COLO668 (cell line): ENCODE measurements around the gene HDAC4.

ENCODE experiments used
- DNase-seq: peaks from one replicate; lab custom pipeline; 2025; ENCODE audit not compliant: unreplicated experiment; lab: John Stamatoyannopoulos, UW

HDAC4 gene

GRCh38 chr2:239211396-239212094 lies 189.3 kb downstream of the HDAC4 start:
- no peak for DNase-seq

- no peak for DNase-seq
Measured at GRCh38 chr2:239209783-239210182, 191.0 kb downstream of the HDAC4 start.

GRCh38 chr2:239208465-239209180 lies 192.2 kb downstream of the HDAC4 start:
- DNase-seq, result peak; percentile 40

GRCh38 chr2:239206851-239207250 lies 194.0 kb downstream of the HDAC4 start:
- DNase-seq, result no peak

GRCh38 chr2:239206042-239206441 lies 194.8 kb downstream of the HDAC4 start:
- DNase-seq, result no peak

GRCh38 chr2:239204876-239205468 lies 195.8 kb downstream of the HDAC4 start:
- peak; percentile 10 for DNase-seq

DNA sequence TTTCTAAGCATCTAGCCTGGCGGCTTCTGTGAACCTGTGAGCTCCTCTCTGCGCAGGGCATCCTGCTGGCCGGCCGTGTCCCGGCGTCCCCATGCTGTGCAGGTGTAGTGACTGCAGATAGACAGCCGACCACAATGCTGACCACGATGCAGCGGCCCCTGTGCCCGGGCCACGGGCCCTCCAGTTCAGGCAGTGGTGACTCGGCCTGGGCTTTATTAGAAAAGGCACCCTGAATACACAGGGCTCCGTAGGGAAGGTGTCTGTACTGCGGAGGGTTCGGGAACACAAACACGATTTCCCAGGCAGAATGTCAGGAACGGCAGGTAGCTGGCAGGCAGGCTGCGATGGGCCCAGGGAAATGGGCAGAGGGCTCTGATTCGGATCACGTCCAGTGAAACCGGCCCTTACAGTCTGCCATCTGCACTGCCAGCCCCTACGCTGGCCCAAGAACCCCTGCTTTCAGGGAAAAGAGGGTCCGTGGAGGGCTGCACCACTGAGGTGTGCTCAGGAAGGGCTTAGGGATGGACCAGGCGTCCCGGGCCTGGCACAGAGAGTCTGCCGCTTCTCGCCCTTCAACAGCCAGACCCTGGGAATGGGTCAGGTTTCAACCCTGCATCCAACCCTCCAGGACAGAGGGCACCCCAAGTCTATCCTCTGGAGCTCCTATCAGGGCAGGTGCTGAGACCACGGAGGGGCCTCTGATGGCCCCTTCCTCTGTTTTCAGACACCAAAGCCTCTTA lies 196.5 kb downstream of the HDAC4 start:
- DNase-seq, result no peak

- DNase-seq, result no peak
Measured at GRCh38 chr2:239203443-239204135, 197.2 kb downstream of the HDAC4 start.

- DNase-seq, result no peak
Measured at GRCh38 chr2:239202836-239203235, 198.0 kb downstream of the HDAC4 start.

DNA sequence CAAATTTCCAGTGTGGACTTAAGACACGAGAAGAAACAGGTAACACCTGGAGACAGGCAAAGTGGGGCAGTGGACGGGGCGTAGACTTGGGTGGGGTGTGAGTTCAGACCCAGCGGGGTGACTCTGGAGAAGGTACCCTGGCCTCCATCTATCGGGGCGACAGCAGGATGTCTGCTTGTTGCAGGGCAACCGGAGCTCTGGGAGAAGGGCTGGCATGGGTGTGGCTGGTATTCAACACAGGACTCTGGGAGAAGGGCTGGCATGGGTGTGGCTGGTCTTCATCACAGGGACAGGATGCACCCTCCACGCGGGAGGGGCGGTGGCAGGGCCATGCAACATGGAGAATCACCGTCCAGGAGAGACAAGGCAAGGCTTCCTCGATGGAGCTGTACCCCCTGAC lies 198.5 kb downstream of the HDAC4 start:
- no peak for DNase-seq

GRCh38 chr2:239201884-239202283 lies 198.9 kb downstream of the HDAC4 start:
- DNase-seq, result no peak

GRCh38 chr2:239201531-239201876 lies 199.3 kb downstream of the HDAC4 start:
- DNase-seq, result no peak

DNA sequence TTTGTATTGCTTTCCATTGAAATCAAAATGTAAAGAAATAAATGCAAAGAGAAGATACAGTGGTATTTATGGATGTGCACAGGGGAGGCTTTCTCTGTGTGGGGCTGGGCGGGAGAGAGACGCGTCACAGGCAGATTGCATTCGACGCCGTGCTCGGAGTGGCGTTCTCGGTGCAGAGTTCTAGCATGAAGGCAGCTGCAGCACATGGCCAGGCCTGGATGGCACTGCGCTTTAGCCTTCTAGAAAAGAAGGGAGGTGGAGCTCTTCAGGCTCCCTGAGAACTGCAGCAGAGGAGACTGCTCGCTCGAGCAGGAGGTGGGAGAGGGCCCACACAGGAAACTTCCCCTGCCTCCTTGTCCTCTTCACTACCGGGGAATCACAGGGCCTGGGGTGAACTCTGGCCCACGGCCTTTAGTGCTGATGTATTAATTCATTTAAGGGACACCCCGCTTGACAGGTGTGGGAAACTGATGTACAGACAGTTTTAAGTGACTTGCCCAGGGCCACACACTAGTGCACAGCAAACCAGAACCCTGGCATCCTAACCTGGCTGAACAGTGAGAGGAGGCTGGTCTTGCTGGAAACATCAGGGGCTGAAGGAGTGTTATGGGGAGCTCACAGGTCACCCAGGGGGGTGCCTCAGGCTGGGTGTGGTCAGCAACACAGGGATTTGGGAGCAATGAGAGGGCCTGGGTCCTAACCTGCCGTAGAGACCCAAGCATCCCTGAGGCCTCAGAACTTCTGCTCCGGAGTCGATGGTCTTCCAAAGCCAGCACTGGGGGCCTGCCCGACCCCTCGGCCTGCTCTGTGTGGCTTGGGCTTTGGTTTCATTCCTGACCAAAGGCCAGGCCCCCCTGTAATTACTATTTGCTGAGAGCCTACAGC lies 199.9 kb downstream of the HDAC4 start:
- no peak for DNase-seq

GRCh38 chr2:239199041-239199768 lies 201.6 kb downstream of the HDAC4 start:
- no peak for DNase-seq

DNA sequence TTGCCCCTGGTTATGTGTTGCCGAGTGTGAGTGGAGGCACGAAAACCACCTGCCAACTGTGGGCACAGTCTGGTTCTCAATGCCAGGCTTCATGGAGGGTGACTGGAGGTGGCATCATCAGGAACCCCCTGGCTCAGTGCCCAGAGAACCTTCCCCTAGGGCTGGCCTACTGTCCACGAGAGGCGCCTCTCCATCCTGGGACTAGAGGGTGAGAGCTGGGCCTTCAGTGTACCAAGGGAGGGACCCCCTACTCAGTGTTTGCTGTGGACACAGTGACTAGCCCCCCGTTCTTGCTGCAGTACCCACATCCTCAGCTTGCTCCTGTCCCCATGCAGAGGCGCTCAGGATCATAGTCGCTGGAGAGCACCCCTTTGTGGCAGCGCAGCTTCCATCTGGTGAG lies 202.6 kb downstream of the HDAC4 start:
- no peak for DNase-seq

GRCh38 chr2:239197146-239197545 lies 203.7 kb downstream of the HDAC4 start:
- no peak for DNase-seq

- no peak for DNase-seq
Measured at GRCh38 chr2:239196474-239197021, 204.3 kb downstream of the HDAC4 start.

- no peak for DNase-seq
Measured at GRCh38 chr2:239195992-239196391, 204.8 kb downstream of the HDAC4 start.

- no peak for DNase-seq
Measured at GRCh38 chr2:239195318-239195871, 205.4 kb downstream of the HDAC4 start.
